Activated CD8-positive, alpha-beta T cell treated with anti-CD3 and anti-CD28 coated beads for 36 hours (primary cell): Measurements from ENCODE around the gene ZNF90. TPM values are rescaled to one million over a fixed set of nuclear protein-coding genes. Genes with fewer than 3 reads are reported as not detected.
"Not testable (repeated sequence)": the region's sequence is repeated elsewhere in the genome, so short reads cannot be mapped to it uniquely, and the experiment has no call there.

Experiments used
- ATAC-seq: fragments of 200-7000 bp; cut with Tn5 transposase; one replicate; pipeline ENCODE4 v1.10.0; 2021; ENCODE audit warnings: mild to moderate bottlenecking, moderate library complexity
- CTCF ChIA-PET: fragments of 350-600 bp; sonication (Branson Sonifier 250); formaldehyde crosslinking; loops from one replicate; lab custom pipeline; 2021; ENCODE audit warnings: antibody characterized with exemption; lab: Charles Lee
- POLR2A ChIA-PET: fragments of 350-600 bp; sonication (Branson Sonifier 250); formaldehyde crosslinking; loops from one replicate; lab custom pipeline; 2021; ENCODE audit warnings: antibody characterized with exemption; lab: Charles Lee
- DNase-seq: peaks from one replicate; pipeline ENCODE4 v3.0.0-alpha.2; 2020
- H3K27ac Mint-ChIP-seq: one replicate; pipeline ENCODE4 v1.8.0; 2021; ENCODE audit warnings: mild to moderate bottlenecking, mixed read lengths
- H3K27me3 Mint-ChIP-seq: one replicate; pipeline ENCODE4 v1.8.0; 2021; ENCODE audit warnings: mixed read lengths
- H3K36me3 Mint-ChIP-seq: one replicate; pipeline ENCODE4 v1.8.0; 2021; ENCODE audit warnings: low read depth, mixed read lengths
- H3K4me1 Mint-ChIP-seq: one replicate; pipeline ENCODE4 v1.8.0; 2021; ENCODE audit warnings: low read depth, mixed read lengths
- H3K4me3 Mint-ChIP-seq: one replicate; pipeline ENCODE4 v1.8.0; 2021; ENCODE audit warnings: mild to moderate bottlenecking, moderate library complexity, mixed read lengths
- H3K9me3 Mint-ChIP-seq: one replicate; pipeline ENCODE4 v1.8.0; 2021; ENCODE audit warnings: mixed read lengths
- CTCF ChIP-seq: fragments of 200-600 bp; IDR thresholded peaks from one replicate; pipeline ENCODE4 v1.8.0; 2022; ENCODE audit warnings: antibody characterized with exemption, mild to moderate bottlenecking
- intact Hi-C: fragments of 100-400 bp; cut with micrococcal nuclease; formaldehyde crosslinking; loops from one replicate; pipeline ENCODE4 v1.10.0; 2022
- total RNA-seq, 2 experiments: library from RNA; stranded (reverse); gene quantifications; one replicate each; pipeline ENCODE4 v1.2.3, GENCODE V29; 2021

ZNF90 gene
- total RNA-seq, 2 experiments from 2014 or later, result 21.4 to 21.9 TPM

DNA sequence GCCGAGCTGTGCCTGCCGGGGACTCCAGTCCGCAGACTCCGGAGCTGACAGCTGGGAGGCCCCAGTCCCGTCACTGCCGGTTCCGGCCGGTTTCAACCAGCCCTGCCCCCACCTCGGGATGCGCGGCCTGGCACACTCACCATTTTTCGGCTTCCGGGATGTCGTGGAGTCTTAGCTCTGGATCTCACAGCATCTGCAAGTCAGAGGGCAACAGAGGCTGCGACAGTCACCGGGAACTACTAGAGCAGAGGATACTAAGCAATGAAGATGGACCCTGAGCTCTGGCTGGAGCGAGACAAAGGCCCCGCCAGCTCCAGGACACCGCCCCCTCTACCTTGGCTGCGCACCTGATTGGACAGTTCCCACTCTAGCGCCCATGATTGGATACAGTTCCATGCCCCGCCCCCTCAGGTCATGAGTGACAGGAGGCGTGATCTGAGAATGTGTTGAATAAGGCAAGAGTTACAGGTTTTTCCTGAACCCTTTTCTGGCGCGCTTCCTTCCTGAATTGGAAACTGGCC, 38.5 kb upstream of the ZNF90 start, which contains the start of gene ZNF682:
Gene ZNF682 (minus strand): TSS at position 303 of the 521 bp plus-strand sequence. CDS start 160 bp downstream, at position 143.
- intact Hi-C loops, result no loop called here
- no peaks in the 10 kb centered on the region for H3K9me3 Mint-ChIP-seq
- peak within 1 kb of the TSS; percentile 94 for H3K4me3 Mint-ChIP-seq
- H3K4me1 Mint-ChIP-seq, result peaks cover 15% of the 10 kb centered on the region
- POLR2A ChIA-PET, result interaction anchor here (0.5 to 1.9 kb wide), 6 partner anchors 13 to 622 kb away, joined by 3 to 12 read pairs (median 4); partner anchors contain the start of genes ZNF486, ZNF626 and ZNF737
- H3K27ac Mint-ChIP-seq, result peak within 1 kb of the TSS; percentile 98
- peak; percentile 99 for DNase-seq
- H3K36me3 Mint-ChIP-seq, result peaks cover 2% of the 10 kb centered on the region
- TF ChIP-seq CTCF, result no peak
- CTCF ChIA-PET, result interaction anchor here (1.0 to 1.4 kb wide), 3 partner anchors 13 to 128 kb away, joined by 3 to 5 read pairs (median 4); partner anchors contain the start of gene ZNF486
- peak; percentile 100 for ATAC-seq
- H3K27me3 Mint-ChIP-seq, result no peaks in the 10 kb centered on the region

DNA sequence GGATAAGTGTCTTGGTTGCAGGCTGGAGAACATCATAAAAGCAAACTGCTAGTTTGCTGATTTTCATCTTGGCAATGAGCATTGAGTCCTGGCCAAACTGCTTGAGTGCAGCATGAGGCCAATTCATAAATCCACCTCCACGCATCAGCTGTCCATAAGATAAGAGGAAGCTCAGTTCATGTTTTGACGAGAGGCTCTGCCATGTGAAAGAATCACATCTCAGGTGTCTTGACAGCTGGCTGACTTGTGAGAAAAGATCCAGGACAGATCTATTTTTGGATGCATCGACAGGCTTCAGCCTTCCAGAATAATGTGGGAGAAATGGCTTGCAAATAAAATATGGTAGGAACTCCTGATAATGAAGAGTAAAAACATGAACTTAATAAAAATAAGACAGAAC, 33.1 kb upstream of the ZNF90 start:
- H3K27ac Mint-ChIP-seq, result no peak overlapping the region
- intact Hi-C loops, result no loop called here
- POLR2A ChIA-PET, result no interaction called here
- H3K9me3 Mint-ChIP-seq, result no peaks in the 10 kb centered on the region
- no peaks in the 10 kb centered on the region for H3K4me1 Mint-ChIP-seq
- no peaks in the 10 kb centered on the region for H3K36me3 Mint-ChIP-seq
- H3K4me3 Mint-ChIP-seq, result no peak overlapping the region
- ATAC-seq, result no peak
- DNase-seq, result no peak
- no peak for TF ChIP-seq CTCF
- CTCF ChIA-PET, result no interaction called here
- H3K27me3 Mint-ChIP-seq, result peaks cover 3% of the 10 kb centered on the region

GRCh38 chr19:20045742-20046141, 32.1 kb upstream of the ZNF90 start:
- H3K4me3 Mint-ChIP-seq, DNase-seq, H3K36me3 Mint-ChIP-seq, POLR2A ChIA-PET, H3K9me3 Mint-ChIP-seq, ATAC-seq, intact Hi-C loops, H3K4me1 Mint-ChIP-seq, H3K27ac Mint-ChIP-seq, H3K27me3 Mint-ChIP-seq, CTCF ChIA-PET: not testable (repeated sequence)

DNA sequence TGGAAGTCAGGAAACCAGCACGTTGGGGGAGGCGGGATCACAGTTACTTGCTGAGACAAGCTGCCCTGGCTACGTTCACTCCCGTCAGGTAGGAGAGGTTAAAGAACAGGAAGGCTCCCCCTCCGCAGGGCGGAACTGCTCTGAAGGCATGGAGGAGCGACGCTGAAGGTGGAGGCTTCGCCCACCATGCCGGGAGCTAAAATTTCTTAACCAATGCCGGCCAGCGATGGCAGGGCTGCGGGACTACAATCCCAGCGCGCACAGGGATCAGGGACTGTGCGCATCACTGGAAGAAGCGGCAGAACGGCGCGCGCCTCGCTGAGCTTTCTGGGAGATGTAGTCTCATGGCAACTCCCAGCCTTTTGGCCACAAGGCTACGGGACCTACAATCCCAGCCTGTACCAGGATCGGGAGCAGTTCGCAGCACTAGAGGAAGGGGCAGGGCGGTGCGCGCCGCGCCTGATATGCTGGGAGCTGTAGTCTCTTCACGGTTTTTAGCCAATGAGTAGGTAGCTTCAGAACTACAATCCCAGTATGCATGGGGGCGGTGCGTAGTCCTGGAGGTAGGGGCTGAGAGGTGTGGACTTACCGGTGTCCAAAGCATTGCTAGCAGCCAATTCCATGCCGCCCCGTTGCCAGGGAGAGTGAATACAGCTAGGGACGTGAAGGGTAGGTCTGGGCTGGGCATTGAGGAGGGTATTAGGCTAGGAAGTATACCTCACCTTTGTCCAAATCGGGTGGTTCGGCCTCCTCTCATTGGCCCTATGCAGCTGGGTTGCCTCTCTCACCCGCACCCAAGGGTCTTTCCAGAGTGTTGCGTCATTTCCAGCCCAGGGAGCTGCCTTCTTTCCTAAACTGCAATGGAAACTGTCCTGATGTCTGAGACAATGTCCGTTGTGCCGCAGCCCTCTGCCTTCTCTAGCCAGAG, 25.7 kb upstream of the ZNF90 start:
- ChIA-PET POLR2A (interaction anchor here (0.6 to 1.9 kb wide), 5 partner anchors 13 to 505 kb away, joined by 3 to 12 read pairs (median 5); partner anchors contain the start of genes ZNF682 and ZNF90), CTCF (interaction anchor here (0.6 to 1.6 kb wide), 5 partner anchors 13 to 535 kb away, joined by 3 to 4 read pairs (median 3); partner anchors contain the start of gene ZNF682)
- no peak for TF ChIP-seq CTCF
- H3K9me3 Mint-ChIP-seq, result peaks cover 2% of the 10 kb centered on the region
- DNase-seq, result peak; percentile 83
- H3K4me1 Mint-ChIP-seq, result peaks cover 6% of the 10 kb centered on the region
- peak overlapping the region; percentile 93 for H3K4me3 Mint-ChIP-seq
- H3K36me3 Mint-ChIP-seq, result no peaks in the 10 kb centered on the region
- intact Hi-C loops, result no loop called here
- H3K27me3 Mint-ChIP-seq, result no peaks in the 10 kb centered on the region
- peak; percentile 96 for ATAC-seq
- peak overlapping the region; percentile 93 for H3K27ac Mint-ChIP-seq

DNA sequence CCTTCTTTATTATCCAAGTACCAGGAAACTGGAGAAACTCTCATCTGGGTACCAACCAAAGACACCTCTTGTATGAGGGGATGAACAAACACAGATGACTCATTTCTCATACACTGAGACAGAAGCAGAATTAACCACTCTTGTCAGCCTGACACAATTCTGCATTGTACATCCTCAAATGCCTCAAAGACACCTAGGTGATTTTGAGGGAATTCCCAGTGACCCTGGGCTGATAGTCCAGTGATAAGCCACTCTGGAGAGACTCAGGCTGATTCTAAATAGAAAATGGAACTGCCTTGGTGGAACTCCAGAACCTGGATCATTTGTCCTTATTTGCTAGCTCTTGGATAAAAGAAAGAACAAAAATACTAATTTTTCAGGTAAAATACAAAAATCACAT, 19.1 kb upstream of the ZNF90 start:
- H3K27ac Mint-ChIP-seq, ATAC-seq, H3K36me3 Mint-ChIP-seq, H3K4me1 Mint-ChIP-seq, CTCF ChIA-PET, DNase-seq, H3K27me3 Mint-ChIP-seq, intact Hi-C loops, H3K4me3 Mint-ChIP-seq, H3K9me3 Mint-ChIP-seq, POLR2A ChIA-PET: not testable (repeated sequence)
